Thyroid gland (tissue), 4 donors: ENCODE data around the gene AIPL1. TPM values are rescaled to one million over a fixed set of nuclear protein-coding genes. Genes with fewer than 3 reads are reported as not detected.

Source experiments
- DNase-seq, 2 donors: peaks; one replicate each; pipeline ENCODE4 v3.0.0-alpha.2; 2019
- H3K27ac ChIP-seq, 3 donors: fragments of 200-600 bp; sonication (generic); 1 replicate in 2 of 3; 2 replicates in 1 of 3; pipeline ENCODE4 v1.5.1; 2016 to 2019; ENCODE audit warnings: mild to moderate bottlenecking in 1 of 3, moderate library complexity in 1 of 3
- H3K27me3 ChIP-seq: fragments of 200-600 bp; sonication (generic); one replicate; pipeline ENCODE4 v1.5.1; 2019
- H3K36me3 ChIP-seq, 2 donors: fragments of 200-600 bp; sonication (generic); one replicate each; pipeline ENCODE4 v1.5.1; 2016 to 2019
- H3K4me1 ChIP-seq, 2 donors: fragments of 200-600 bp; sonication (generic); one replicate each; pipeline ENCODE4 v1.5.1; 2017 to 2019
- H3K4me3 ChIP-seq, 3 donors: fragments of 200-600 bp; sonication (generic); replicated peaks in 1 of 3; 1 replicate in 2 of 3; 2 replicates in 1 of 3; pipeline ENCODE4 v1.5.1; 2016; ENCODE audit warnings: mild to moderate bottlenecking in 1 of 3
- H3K9me3 ChIP-seq: fragments of 200-600 bp; sonication (generic); one replicate; pipeline ENCODE4 v1.5.1; 2017
- CTCF ChIP-seq, 6 experiments: fragments of 200-600 bp in 3 of 6; fragments of 450-650 bp in 3 of 6; sonication (generic) in 3 of 6; IDR thresholded peaks; one replicate each; pipeline ENCODE4 v1.5.1; 2016 to 2019; ENCODE audit warnings: antibody characterized with exemption in 6 of 6, mild to moderate bottlenecking in 2 of 6, inconsistent platforms in 1 of 6, moderate library complexity in 1 of 6
- POLR2A ChIP-seq, 2 donors: fragments of 450-650 bp; IDR thresholded peaks; one replicate each; pipeline ENCODE4 v1.6.1; 2017; ENCODE audit warnings: antibody characterized with exemption in 2 of 2, mild to moderate bottlenecking in 2 of 2, moderate library complexity in 1 of 2
- WGBS, 2 donors: methylation state at CpG; one replicate each; pipeline ENCODE4 v1.1.5; 2017; 5-methylcytosine and 5-hydroxymethylcytosine counted together
- intact Hi-C: fragments of 100-400 bp; cut with DNase I; formaldehyde crosslinking; loops from one replicate; pipeline ENCODE4 v1.15.1; 2023
- total RNA-seq, 4 donors: library from RNA; depleted of rRNA; stranded (reverse); fragments of >200 nt; gene quantifications; one replicate each; pipeline ENCODE4 v1.2.3, GENCODE V29; 2016

AIPL1 gene
- total RNA-seq, 4 donors from 2014 or later, result not detected

GRCh38 chr17:6408276-6408675, 26.6 kb downstream of the AIPL1 start:
- WGBS, 2 donors, result 66 to 68% methylated on average over 6 of the region's 6 CpGs
- Histone ChIP-seq H3K9me3 (no peaks in the 10 kb centered on the region), H3K27ac (no peak overlapping the region), H3K4me1 (no peaks in the 10 kb centered on the region), H3K36me3 (no peaks in the 10 kb centered on the region), H3K27me3 (peaks cover 5% of the 10 kb centered on the region), H3K4me3 (no peak overlapping the region)
- no peak for DNase-seq
- intact Hi-C loops, result no loop called here
- TF ChIP-seq CTCF (IDR thresholded peaks at IDR 0.05) (no peak), POLR2A (IDR thresholded peaks at IDR 0.05) (no peak)

- intact Hi-C loops, result no loop called here
- Histone ChIP-seq H3K36me3 (no peaks in the 10 kb centered on the region), H3K27me3 (peaks cover 5% of the 10 kb centered on the region), H3K9me3 (no peaks in the 10 kb centered on the region), H3K4me1 (no peaks in the 10 kb centered on the region), H3K4me3 (no peak overlapping the region), H3K27ac (no peak overlapping the region)
- TF ChIP-seq POLR2A (IDR thresholded peaks at IDR 0.05) (no peak), CTCF (IDR thresholded peaks at IDR 0.05) (no peak)
- 68 to 70% methylated on average over 6 of the region's 6 CpGs for WGBS, 2 donors
- DNase-seq, result no peak
Measured at GRCh38 chr17:6402258-6402657, 32.7 kb downstream of the AIPL1 start.

- Histone ChIP-seq H3K4me1 (no peaks in the 10 kb centered on the region), H3K4me3 (no peak overlapping the region), H3K27ac (no peak overlapping the region), H3K9me3 (no peaks in the 10 kb centered on the region), H3K27me3 (peaks cover under 1% of the 10 kb centered on the region), H3K36me3 (no peaks in the 10 kb centered on the region)
- WGBS, 2 donors, result 76 to 89% methylated on average over 2 of the region's 2 CpGs
- intact Hi-C loops, result no loop called here
- DNase-seq, result no peak
- TF ChIP-seq CTCF (IDR thresholded peaks at IDR 0.05) (no peak), POLR2A (IDR thresholded peaks at IDR 0.05) (no peak)
Measured at GRCh38 chr17:6398955-6399354, 36.0 kb downstream of the AIPL1 start.

DNA sequence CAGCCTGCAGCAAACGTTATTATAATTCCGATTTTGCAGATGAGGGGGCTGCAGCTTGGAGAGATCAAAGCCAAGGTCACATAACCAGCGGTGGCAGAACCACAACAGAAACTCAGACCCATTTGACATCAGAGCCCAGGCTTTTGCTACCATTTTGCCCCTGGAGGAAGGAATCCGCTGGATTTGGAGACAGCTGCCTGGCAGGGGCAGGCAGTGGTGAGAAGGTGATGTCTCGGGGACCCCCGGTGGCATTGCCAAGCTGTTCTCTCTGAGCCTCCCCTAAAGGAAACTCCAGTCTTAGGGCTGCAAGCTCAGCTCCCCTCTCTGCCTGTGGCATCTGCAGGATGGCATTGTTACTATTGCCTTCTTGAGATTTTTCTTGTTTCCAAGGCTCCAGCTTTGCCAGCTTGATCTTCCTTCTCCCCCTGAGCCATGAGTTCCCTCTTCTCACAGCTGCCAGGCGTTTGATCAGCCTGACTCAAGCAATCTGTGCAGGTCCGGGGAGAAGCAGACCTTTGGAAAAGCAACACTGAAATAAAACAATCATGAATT, 40.8 kb downstream of the AIPL1 start:
- H3K9me3 ChIP-seq, result no peaks in the 10 kb centered on the region
- H3K4me3 ChIP-seq, result no peak overlapping the region
- intact Hi-C loops, result no loop called here
- H3K27ac ChIP-seq, result no peak overlapping the region
- H3K4me1 ChIP-seq, result no peaks in the 10 kb centered on the region
- WGBS, 2 donors, result 26 to 36% methylated on average over 6 to 8 of the region's 8 CpGs
- H3K27me3 ChIP-seq, result no peaks in the 10 kb centered on the region
- H3K36me3 ChIP-seq, result no peaks in the 10 kb centered on the region
- DNase-seq, result no peak
- TF ChIP-seq CTCF (IDR thresholded peaks at IDR 0.05), result no peak
- no peak for TF ChIP-seq POLR2A (IDR thresholded peaks at IDR 0.05)

DNA sequence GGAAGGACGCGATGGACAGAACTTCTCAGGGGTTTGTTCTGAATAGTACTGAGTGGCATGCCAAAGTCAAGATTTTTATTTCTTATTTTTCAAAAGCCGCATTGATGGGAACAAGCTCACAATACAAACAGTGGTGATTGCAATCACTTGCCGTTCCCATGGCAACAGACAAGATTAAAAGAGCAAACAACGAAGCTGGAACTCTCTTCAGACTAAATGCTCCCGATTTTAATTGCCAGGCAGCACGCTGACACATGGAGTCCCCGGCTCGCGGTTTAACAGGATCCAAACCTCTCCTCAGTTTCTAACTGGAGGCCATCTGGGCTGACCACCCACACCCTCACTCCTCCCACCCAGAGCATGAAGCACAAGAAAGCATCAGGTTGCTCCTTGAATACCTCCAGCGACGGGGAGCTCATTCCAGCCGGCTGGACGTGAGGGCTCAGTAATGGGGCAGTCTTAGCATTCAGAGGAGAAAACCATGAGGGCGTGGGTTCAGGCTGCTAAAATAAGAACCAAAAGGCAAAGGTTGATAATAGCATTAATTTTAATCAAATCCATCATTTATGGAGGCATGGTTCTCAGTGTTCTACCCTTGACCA, 41.5 kb downstream of the AIPL1 start:
- Histone ChIP-seq H3K27me3 (no peaks in the 10 kb centered on the region), H3K36me3 (no peaks in the 10 kb centered on the region), H3K4me1 (no peaks in the 10 kb centered on the region), H3K4me3 (no peak overlapping the region), H3K9me3 (no peaks in the 10 kb centered on the region), H3K27ac (no peak overlapping the region)
- 55 to 63% methylated on average over 15 of the region's 15 CpGs for WGBS, 2 donors
- DNase-seq, result no peak
- no peak for TF ChIP-seq CTCF (IDR thresholded peaks at IDR 0.05)
- intact Hi-C loops, result no loop called here
